Right atrium auricular region (tissue), 2 donors: ENCODE results near the gene EPHA4. TPM values are rescaled to one million over a fixed set of nuclear protein-coding genes. Genes with fewer than 3 reads are reported as not detected.

Experiments used
- DNase-seq: peaks from one replicate; pipeline ENCODE4 v3.0.0-alpha.2; 2019; ENCODE audit warnings: low spot score
- H3K27ac ChIP-seq, 2 donors: fragments of 200-600 bp; sonication (generic); 1 replicate in 1 of 2; 2 replicates in 1 of 2; pipeline ENCODE4 v1.5.1; 2016 to 2019
- H3K27me3 ChIP-seq, 2 donors: fragments of 200-600 bp; sonication (generic); one replicate each; pipeline versions ENCODE4 v1.5.1 to v1.6.0; 2017 to 2019
- H3K36me3 ChIP-seq: fragments of 200-600 bp; sonication (generic); one replicate; pipeline ENCODE4 v1.5.1; 2016
- H3K4me1 ChIP-seq, 2 donors: fragments of 200-600 bp; sonication (generic); one replicate each; pipeline versions ENCODE4 v1.5.1 to v1.6.0; 2017 to 2019
- H3K4me3 ChIP-seq, 2 donors: fragments of 200-600 bp; sonication (generic); 1 replicate in 1 of 2; 2 replicates in 1 of 2; pipeline ENCODE4 v1.5.1; 2017 to 2019; ENCODE audit warnings: mild to moderate bottlenecking in 1 of 2, moderate library complexity in 1 of 2
- H3K9me3 ChIP-seq, 2 donors: fragments of 200-600 bp; sonication (generic); one replicate each; pipeline ENCODE4 v1.5.1; 2019
- total RNA-seq, 2 donors: library from RNA; depleted of rRNA; stranded (reverse); fragments of >200 nt; gene quantifications; one replicate each; pipeline ENCODE4 v1.1.0, GENCODE V29; 2016
- TF ChIP-seq, protein P1 (sequence below), 2 donors: fragments of 200-600 bp; sonication (generic); IDR thresholded peaks; one replicate each; pipeline ENCODE4 v1.5.1; 2019; ENCODE audit warnings: antibody characterized with exemption in 2 of 2

The EPHA4 gene
- total RNA-seq, 2 donors from 2014 or later = 74.2 to 107 TPM

DNA sequence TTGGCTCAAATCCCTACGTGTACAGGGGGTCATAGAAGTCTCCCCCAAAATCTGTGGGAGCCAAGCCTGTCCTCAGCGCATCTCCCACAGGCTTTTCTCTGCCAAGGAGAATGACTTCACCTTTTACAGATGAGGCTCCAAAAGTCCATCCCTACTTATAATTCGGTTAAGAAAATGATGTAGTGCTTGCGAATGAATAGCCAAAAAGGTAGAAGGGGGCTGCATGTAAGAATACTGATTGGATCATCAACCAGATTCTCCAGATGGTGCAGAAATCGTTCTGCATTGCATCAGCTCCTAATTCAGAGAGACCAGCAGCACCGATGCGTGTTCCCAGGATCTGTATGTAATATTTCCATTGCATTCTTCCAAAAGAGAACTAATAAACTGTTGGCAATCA, 91.9 kb downstream of the EPHA4 start:
- Histone ChIP-seq H3K4me1 (peaks cover 0 to 36% of the 10 kb centered on the region in 2 donors), H3K4me3 (no peak overlapping the region), H3K27me3 (no peaks in the 10 kb centered on the region), H3K27ac (no peak overlapping the region), H3K9me3 (no peaks in the 10 kb centered on the region), H3K36me3 (peaks cover 11% of the 10 kb centered on the region)
- TF ChIP-seq, protein P1, sequence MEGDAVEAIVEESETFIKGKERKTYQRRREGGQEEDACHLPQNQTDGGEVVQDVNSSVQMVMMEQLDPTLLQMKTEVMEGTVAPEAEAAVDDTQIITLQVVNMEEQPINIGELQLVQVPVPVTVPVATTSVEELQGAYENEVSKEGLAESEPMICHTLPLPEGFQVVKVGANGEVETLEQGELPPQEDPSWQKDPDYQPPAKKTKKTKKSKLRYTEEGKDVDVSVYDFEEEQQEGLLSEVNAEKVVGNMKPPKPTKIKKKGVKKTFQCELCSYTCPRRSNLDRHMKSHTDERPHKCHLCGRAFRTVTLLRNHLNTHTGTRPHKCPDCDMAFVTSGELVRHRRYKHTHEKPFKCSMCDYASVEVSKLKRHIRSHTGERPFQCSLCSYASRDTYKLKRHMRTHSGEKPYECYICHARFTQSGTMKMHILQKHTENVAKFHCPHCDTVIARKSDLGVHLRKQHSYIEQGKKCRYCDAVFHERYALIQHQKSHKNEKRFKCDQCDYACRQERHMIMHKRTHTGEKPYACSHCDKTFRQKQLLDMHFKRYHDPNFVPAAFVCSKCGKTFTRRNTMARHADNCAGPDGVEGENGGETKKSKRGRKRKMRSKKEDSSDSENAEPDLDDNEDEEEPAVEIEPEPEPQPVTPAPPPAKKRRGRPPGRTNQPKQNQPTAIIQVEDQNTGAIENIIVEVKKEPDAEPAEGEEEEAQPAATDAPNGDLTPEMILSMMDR (IDR thresholded peaks at IDR 0.05) = no peak
- no peak for DNase-seq

DNA sequence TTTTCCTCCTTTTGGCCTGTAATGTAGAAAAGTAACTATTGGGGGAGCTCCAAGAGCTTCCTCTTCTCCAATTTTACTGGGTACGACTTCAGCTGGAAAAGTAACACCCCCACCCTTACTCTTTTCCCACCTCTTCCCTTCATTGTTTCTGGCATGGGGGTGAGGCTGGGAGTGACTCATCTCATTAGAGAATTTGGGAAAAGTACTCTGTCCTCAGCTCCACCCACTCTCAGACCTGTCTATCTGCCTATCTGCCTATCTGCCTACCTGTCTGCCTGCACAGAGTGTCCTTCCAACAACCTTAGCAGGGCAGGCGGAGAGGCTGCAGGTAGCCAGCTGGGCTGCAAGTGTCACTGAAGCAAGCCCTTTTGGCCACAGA, 93.6 kb downstream of the EPHA4 start:
- TF ChIP-seq, protein P1 (IDR thresholded peaks at IDR 0.05) = peak in 1 of 2 donors; percentile 10
- Histone ChIP-seq H3K9me3 (no peaks in the 10 kb centered on the region), H3K27me3 (no peaks in the 10 kb centered on the region), H3K27ac (peak overlapping the region in 1 of 2 donors; percentile 36), H3K4me3 (no peak overlapping the region), H3K4me1 (peaks cover 0 to 26% of the 10 kb centered on the region in 2 donors), H3K36me3 (peaks cover 11% of the 10 kb centered on the region)
- no peak for DNase-seq

DNA sequence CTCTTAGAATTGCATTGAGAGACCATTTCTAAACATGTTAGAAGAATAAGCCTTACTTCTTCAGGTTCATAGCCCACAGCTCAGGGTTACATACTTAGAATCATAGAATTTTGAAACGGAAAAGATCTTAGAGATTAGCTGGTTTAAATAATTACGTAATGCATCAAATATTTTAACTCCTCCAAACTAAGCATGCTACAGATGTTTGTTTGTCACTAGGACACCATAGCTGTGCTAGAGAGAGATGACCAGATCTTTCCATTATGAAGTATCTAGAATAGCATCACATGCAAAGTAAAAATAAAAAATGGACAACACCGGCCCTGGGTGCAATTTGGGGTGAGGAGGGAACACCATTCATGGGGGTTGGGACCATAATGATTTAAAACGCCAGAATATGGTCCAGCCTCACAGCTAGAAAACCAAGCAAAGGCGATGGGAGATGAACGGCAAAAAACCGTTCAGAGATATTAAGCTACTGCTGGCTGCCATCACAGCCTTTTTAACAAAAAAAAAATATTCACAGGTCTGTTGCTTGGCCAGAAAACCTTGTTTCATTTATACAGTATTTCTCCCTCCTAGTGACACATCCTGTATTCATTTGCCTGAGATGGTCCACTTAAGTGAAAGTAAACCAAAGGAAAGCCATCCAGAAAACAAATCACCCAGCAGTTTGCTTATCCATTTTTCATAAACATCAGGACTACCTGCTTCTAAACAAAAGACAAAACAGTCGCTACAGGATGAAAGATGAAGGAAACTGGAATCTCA, 94.2 kb downstream of the EPHA4 start:
- Histone ChIP-seq H3K4me3 (no peak overlapping the region), H3K27me3 (no peaks in the 10 kb centered on the region), H3K9me3 (no peaks in the 10 kb centered on the region), H3K4me1 (peaks cover 0 to 26% of the 10 kb centered on the region in 2 donors), H3K27ac (peak overlapping the region in 1 of 2 donors; percentile 36), H3K36me3 (peaks cover 11% of the 10 kb centered on the region)
- no peak for DNase-seq
- TF ChIP-seq, protein P1 (IDR thresholded peaks at IDR 0.05) = no peak

DNA sequence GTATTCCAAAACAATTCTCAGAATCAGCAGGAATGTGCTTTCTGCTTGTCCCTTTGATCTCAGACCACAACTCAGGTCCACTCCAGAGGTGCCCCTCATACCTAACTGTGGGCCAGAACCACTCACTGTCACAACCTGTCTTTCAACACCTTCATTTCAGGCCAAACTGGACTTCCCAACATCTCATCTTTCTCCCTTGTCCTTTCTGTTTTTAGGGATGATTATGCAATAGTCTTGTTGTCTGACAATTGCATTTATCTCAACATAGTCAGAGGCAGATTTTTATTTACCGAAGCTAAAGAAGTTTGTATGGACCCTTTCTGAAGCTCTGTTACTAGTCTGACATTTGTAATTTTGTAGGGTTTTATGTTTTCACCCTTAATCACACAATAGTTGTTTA, 95.9 kb downstream of the EPHA4 start:
- no peak for DNase-seq
- TF ChIP-seq, protein P1 (IDR thresholded peaks at IDR 0.05) = no peak
- Histone ChIP-seq H3K9me3 (no peaks in the 10 kb centered on the region), H3K27me3 (no peaks in the 10 kb centered on the region), H3K36me3 (no peaks in the 10 kb centered on the region), H3K4me1 (peaks cover 0 to 22% of the 10 kb centered on the region in 2 donors), H3K27ac (no peak overlapping the region), H3K4me3 (no peak overlapping the region)

DNA sequence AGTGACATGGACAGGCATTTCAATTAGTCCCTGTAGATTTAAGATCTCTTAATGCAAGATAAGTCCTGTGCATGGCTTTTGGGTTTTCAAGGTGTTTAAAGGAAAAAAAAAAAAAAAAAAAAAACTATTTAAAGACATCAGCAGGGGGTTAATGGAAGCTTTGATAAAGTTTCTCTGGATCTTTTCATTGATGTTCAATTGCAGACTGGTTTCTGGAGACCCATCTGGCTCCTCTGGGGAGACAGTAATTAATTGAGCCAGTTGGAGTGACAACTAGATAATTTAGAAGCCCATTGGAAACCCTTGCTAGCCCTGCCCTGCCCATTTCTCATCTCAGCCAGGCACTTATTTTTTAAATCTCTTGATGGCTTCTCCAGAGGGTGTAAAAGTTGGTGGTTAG, 98.7 kb downstream of the EPHA4 start:
- DNase-seq = no peak
- no peak overlapping the region for H3K27ac ChIP-seq
- no peaks in the 10 kb centered on the region for H3K27me3 ChIP-seq
- peaks cover 0 to 18% of the 10 kb centered on the region in 2 donors for H3K4me1 ChIP-seq
- H3K4me3 ChIP-seq = no peak overlapping the region
- TF ChIP-seq, protein P1 (IDR thresholded peaks at IDR 0.05) = no peak
- H3K9me3 ChIP-seq = no peaks in the 10 kb centered on the region
- H3K36me3 ChIP-seq = no peaks in the 10 kb centered on the region
